Vagina (tissue), 2 donors: ENCODE measurements around the gene TMIGD3. TPM values are rescaled to one million over a fixed set of nuclear protein-coding genes. Genes with fewer than 3 reads are reported as not detected.

Experiments
- DNase-seq, 2 donors: peaks; one replicate each; pipeline ENCODE4 v3.0.0-alpha.2; 2017; ENCODE audit errors: extremely low spot score in 2 of 2
- H3K27ac ChIP-seq: fragments of 200-600 bp; sonication (generic); one replicate; pipeline ENCODE4 v1.5.1; 2019
- H3K27me3 ChIP-seq: fragments of 200-600 bp; sonication (generic); one replicate; pipeline ENCODE4 v1.5.1; 2019
- H3K36me3 ChIP-seq, 2 donors: fragments of 200-600 bp; sonication (generic); one replicate each; pipeline ENCODE4 v1.5.1; 2017 to 2019
- H3K4me1 ChIP-seq: fragments of 200-600 bp; sonication (generic); one replicate; pipeline ENCODE4 v1.5.1; 2019
- H3K4me3 ChIP-seq, 2 donors: fragments of 200-600 bp; sonication (generic); 1 replicate in 1 of 2; 2 replicates in 1 of 2; pipeline ENCODE4 v1.5.1; 2016 to 2019
- H3K9me3 ChIP-seq: fragments of 200-600 bp; sonication (generic); one replicate; pipeline ENCODE4 v1.5.1; 2019
- CTCF ChIP-seq, 3 experiments: fragments of 450-650 bp in 2 of 3; fragments of 200-600 bp in 1 of 3; sonication (generic) in 1 of 3; IDR thresholded peaks; one replicate each; pipeline ENCODE4 v1.5.1; 2017 to 2019; ENCODE audit warnings: antibody characterized with exemption in 3 of 3, mild to moderate bottlenecking in 2 of 3, moderate library complexity in 2 of 3
- POLR2A ChIP-seq, 2 donors: fragments of 450-650 bp; IDR thresholded peaks; one replicate each; pipeline ENCODE4 v1.6.1; 2017; ENCODE audit warnings: antibody characterized with exemption in 2 of 2, mild to moderate bottlenecking in 2 of 2, moderate library complexity in 2 of 2
- POLR2AphosphoS5 ChIP-seq, 2 donors: sonication (generic); formaldehyde crosslinking; IDR thresholded peaks; one replicate each; pipeline ENCODE4 v1.9.0; 2017; ENCODE audit warnings: antibody characterized with exemption in 2 of 2, mild to moderate bottlenecking in 2 of 2, low read depth in 1 of 2; ENCODE audit not compliant: insufficient read depth in 1 of 2
- intact Hi-C: fragments of 100-400 bp; cut with DNase I; formaldehyde crosslinking; loops from one replicate; pipeline ENCODE4 v1.15.1; 2023
- total RNA-seq: library from RNA; depleted of rRNA; stranded (reverse); fragments of >200 nt; gene quantifications from one replicate; pipeline ENCODE4 v1.2.3, GENCODE V29; 2016

TMIGD3 gene
- total RNA-seq, 1 donor from 2014 or later, result 2.9 TPM

GRCh38 chr1:111469539-111469938, 33.9 kb downstream of the TMIGD3 start:
- Histone ChIP-seq H3K27ac (no peak overlapping the region), H3K27me3 (no peaks in the 10 kb centered on the region), H3K4me3 (no peak overlapping the region), H3K9me3 (no peaks in the 10 kb centered on the region), H3K4me1 (no peaks in the 10 kb centered on the region), H3K36me3 (peaks cover 0 to 50% of the 10 kb centered on the region in 2 donors)
- DNase-seq, result no peak
- intact Hi-C loops, result no loop called here
- TF ChIP-seq POLR2AphosphoS5 (IDR thresholded peaks at IDR 0.05; ENCODE audit: insufficient read depth in 1 of 2, low read depth in 1 of 2), result no peak
- no peak for TF ChIP-seq POLR2A (IDR thresholded peaks at IDR 0.05)
- no peak for TF ChIP-seq CTCF (IDR thresholded peaks at IDR 0.05)

GRCh38 chr1:111468717-111469100, 34.7 kb downstream of the TMIGD3 start:
- Histone ChIP-seq H3K36me3 (peaks cover 0 to 50% of the 10 kb centered on the region in 2 donors), H3K27me3 (no peaks in the 10 kb centered on the region), H3K4me3 (no peak overlapping the region), H3K9me3 (no peaks in the 10 kb centered on the region), H3K4me1 (no peaks in the 10 kb centered on the region), H3K27ac (no peak overlapping the region)
- DNase-seq, result no peak
- intact Hi-C loops, result no loop called here
- TF ChIP-seq POLR2AphosphoS5 (IDR thresholded peaks at IDR 0.05; ENCODE audit: insufficient read depth in 1 of 2, low read depth in 1 of 2) (no peak), CTCF (IDR thresholded peaks at IDR 0.05) (no peak), POLR2A (IDR thresholded peaks at IDR 0.05) (no peak)

- no peaks in the 10 kb centered on the region for H3K27me3 ChIP-seq
- no peaks in the 10 kb centered on the region for H3K9me3 ChIP-seq
- TF ChIP-seq POLR2A (IDR thresholded peaks at IDR 0.05), result no peak
- TF ChIP-seq POLR2AphosphoS5 (IDR thresholded peaks at IDR 0.05; ENCODE audit: insufficient read depth in 1 of 2, low read depth in 1 of 2), result no peak
- no peak for TF ChIP-seq CTCF (IDR thresholded peaks at IDR 0.05)
- intact Hi-C loops, result no loop called here
- no peak for DNase-seq
- H3K4me1 ChIP-seq, result no peaks in the 10 kb centered on the region
- H3K4me3 ChIP-seq, result no peak overlapping the region
- peaks cover 0 to 50% of the 10 kb centered on the region in 2 donors for H3K36me3 ChIP-seq
- no peak overlapping the region for H3K27ac ChIP-seq
Observed at GRCh38 chr1:111467865-111468716, 35.3 kb downstream of the TMIGD3 start.

- Histone ChIP-seq H3K4me3 (no peak overlapping the region), H3K9me3 (no peaks in the 10 kb centered on the region), H3K27me3 (no peaks in the 10 kb centered on the region), H3K27ac (no peak overlapping the region), H3K4me1 (no peaks in the 10 kb centered on the region), H3K36me3 (peaks cover 0 to 56% of the 10 kb centered on the region in 2 donors)
- no peak for DNase-seq
- intact Hi-C loops, result no loop called here
- no peak for TF ChIP-seq POLR2A (IDR thresholded peaks at IDR 0.05)
- no peak for TF ChIP-seq POLR2AphosphoS5 (IDR thresholded peaks at IDR 0.05; ENCODE audit: insufficient read depth in 1 of 2, low read depth in 1 of 2)
Observed at GRCh38 chr1:111466480-111466879, 37.0 kb downstream of the TMIGD3 start.

GRCh38 chr1:111465754-111466153, 37.7 kb downstream of the TMIGD3 start:
- no peak for DNase-seq
- Histone ChIP-seq H3K36me3 (peaks cover 0 to 63% of the 10 kb centered on the region in 2 donors), H3K27me3 (no peaks in the 10 kb centered on the region), H3K4me3 (no peak overlapping the region), H3K9me3 (no peaks in the 10 kb centered on the region), H3K27ac (no peak overlapping the region), H3K4me1 (no peaks in the 10 kb centered on the region)
- intact Hi-C loops, result no loop called here
- TF ChIP-seq POLR2A (IDR thresholded peaks at IDR 0.05) (no peak), CTCF (IDR thresholded peaks at IDR 0.05) (no peak), POLR2AphosphoS5 (IDR thresholded peaks at IDR 0.05; ENCODE audit: insufficient read depth in 1 of 2, low read depth in 1 of 2) (no peak)
